IPS DF 6.9 (cell line): ENCODE results near the gene WNT2.

ENCODE experiments used
- DNase-seq: peaks from one replicate; pipeline ENCODE4 v3.0.0-alpha.2; 2013; ENCODE audit warnings: low read depth, low spot score
- H3K27ac ChIP-seq: one replicate; pipeline ENCODE4 v1.5.1; 2013; ENCODE audit warnings: low read length, control low read depth
- H3K27me3 ChIP-seq: 2 replicates; pipeline ENCODE4 v1.6.1; 2013; ENCODE audit warnings: mild to moderate bottlenecking, low read length; ENCODE audit not compliant: control insufficient read depth, insufficient read depth
- H3K36me3 ChIP-seq: 2 replicates; pipeline ENCODE4 v1.6.1; 2013; ENCODE audit warnings: low read length; ENCODE audit not compliant: control insufficient read depth, insufficient read depth
- H3K4me1 ChIP-seq: 2 replicates; pipeline ENCODE4 v1.6.1; 2013; ENCODE audit warnings: low read length; ENCODE audit not compliant: control insufficient read depth, insufficient read depth
- H3K4me3 ChIP-seq: 2 replicates; pipeline ENCODE4 v1.5.1; 2013; ENCODE audit warnings: mild to moderate bottlenecking, low read length
- H3K9me3 ChIP-seq: 2 replicates; pipeline ENCODE4 v1.6.1; 2013; ENCODE audit warnings: low read length, inconsistent platforms; ENCODE audit not compliant: control insufficient read depth, insufficient read depth
- WGBS: extraction: QIAGEN DNeasy Blood & Tissue Kit; methylation state at CpG from one replicate; pipeline ENCODE4 v1.1.7; 2013; ENCODE audit warnings: mixed read lengths, missing lambda C conversion rate; ENCODE audit not compliant: insufficient read length, insufficient coverage; 5-methylcytosine and 5-hydroxymethylcytosine counted together

Gene WNT2

GRCh38 chr7:117279931-117280557, 42.8 kb downstream of the WNT2 start:
- WGBS, result no CpG with 5 or more reads among the region's 12 CpGs
- no peak for DNase-seq
- H3K36me3 ChIP-seq, result no peaks in the 10 kb centered on the region
- H3K9me3 ChIP-seq, result no peaks in the 10 kb centered on the region
- no peaks in the 10 kb centered on the region for H3K27me3 ChIP-seq
- no peaks in the 10 kb centered on the region for H3K4me1 ChIP-seq
- H3K27ac ChIP-seq, result no peak overlapping the region
- no peak overlapping the region for H3K4me3 ChIP-seq

GRCh38 chr7:117279203-117279602, 43.7 kb downstream of the WNT2 start:
- Histone ChIP-seq H3K27me3 (no peaks in the 10 kb centered on the region), H3K27ac (no peak overlapping the region), H3K4me3 (no peak overlapping the region), H3K4me1 (no peaks in the 10 kb centered on the region), H3K9me3 (no peaks in the 10 kb centered on the region), H3K36me3 (no peaks in the 10 kb centered on the region)
- DNase-seq, result no peak
- WGBS, result no CpG with 5 or more reads among the region's 2 CpGs

- no peaks in the 10 kb centered on the region for H3K36me3 ChIP-seq
- no peak for DNase-seq
- H3K4me1 ChIP-seq, result no peaks in the 10 kb centered on the region
- WGBS, result no CpG with 5 or more reads among the region's 10 CpGs
- no peak overlapping the region for H3K27ac ChIP-seq
- H3K27me3 ChIP-seq, result no peaks in the 10 kb centered on the region
- no peak overlapping the region for H3K4me3 ChIP-seq
- H3K9me3 ChIP-seq, result no peaks in the 10 kb centered on the region
Observed at GRCh38 chr7:117278040-117278439, 44.8 kb downstream of the WNT2 start.

GRCh38 chr7:117277576-117277975, 45.3 kb downstream of the WNT2 start:
- no CpG with 5 or more reads among the region's 3 CpGs for WGBS
- no peak overlapping the region for H3K27ac ChIP-seq
- H3K4me1 ChIP-seq, result no peaks in the 10 kb centered on the region
- H3K36me3 ChIP-seq, result no peaks in the 10 kb centered on the region
- DNase-seq, result no peak
- no peak overlapping the region for H3K4me3 ChIP-seq
- H3K9me3 ChIP-seq, result no peaks in the 10 kb centered on the region
- no peaks in the 10 kb centered on the region for H3K27me3 ChIP-seq

- no peaks in the 10 kb centered on the region for H3K9me3 ChIP-seq
- no peak for DNase-seq
- H3K4me1 ChIP-seq, result no peaks in the 10 kb centered on the region
- H3K27ac ChIP-seq, result no peak overlapping the region
- WGBS, result no CpG with 5 or more reads among the region's 4 CpGs
- no peaks in the 10 kb centered on the region for H3K27me3 ChIP-seq
- H3K4me3 ChIP-seq, result no peak overlapping the region
- no peaks in the 10 kb centered on the region for H3K36me3 ChIP-seq
Observed at GRCh38 chr7:117274951-117275350, 47.9 kb downstream of the WNT2 start.

- Histone ChIP-seq H3K36me3 (no peaks in the 10 kb centered on the region), H3K27me3 (no peaks in the 10 kb centered on the region), H3K27ac (no peak overlapping the region), H3K4me3 (no peak overlapping the region), H3K9me3 (no peaks in the 10 kb centered on the region), H3K4me1 (no peaks in the 10 kb centered on the region)
- WGBS, result no CpG with 5 or more reads among the region's 11 CpGs
- DNase-seq, result no peak
Observed at GRCh38 chr7:117273814-117274225, 49.0 kb downstream of the WNT2 start.

- WGBS, result no CpG with 5 or more reads among the region's 2 CpGs
- H3K4me1 ChIP-seq, result no peaks in the 10 kb centered on the region
- H3K36me3 ChIP-seq, result no peaks in the 10 kb centered on the region
- H3K9me3 ChIP-seq, result no peaks in the 10 kb centered on the region
- DNase-seq, result no peak
- H3K27me3 ChIP-seq, result no peaks in the 10 kb centered on the region
- no peak overlapping the region for H3K4me3 ChIP-seq
- no peak overlapping the region for H3K27ac ChIP-seq
Observed at GRCh38 chr7:117273325-117273724, 49.5 kb downstream of the WNT2 start.

GRCh38 chr7:117272017-117272759, 50.7 kb downstream of the WNT2 start:
- no peaks in the 10 kb centered on the region for H3K4me1 ChIP-seq
- no CpG with 5 or more reads among the region's 2 CpGs for WGBS
- no peak overlapping the region for H3K27ac ChIP-seq
- H3K27me3 ChIP-seq, result no peaks in the 10 kb centered on the region
- DNase-seq, result no peak
- no peaks in the 10 kb centered on the region for H3K36me3 ChIP-seq
- H3K9me3 ChIP-seq, result no peaks in the 10 kb centered on the region
- H3K4me3 ChIP-seq, result no peak overlapping the region

- no CpG with 5 or more reads among the region's 3 CpGs for WGBS
- DNase-seq, result no peak
- Histone ChIP-seq H3K36me3 (no peaks in the 10 kb centered on the region), H3K4me1 (no peaks in the 10 kb centered on the region), H3K4me3 (no peak overlapping the region), H3K27me3 (no peaks in the 10 kb centered on the region), H3K27ac (no peak overlapping the region), H3K9me3 (no peaks in the 10 kb centered on the region)
Observed at GRCh38 chr7:117271566-117271965, 51.3 kb downstream of the WNT2 start.

GRCh38 chr7:117270371-117270770, 52.5 kb downstream of the WNT2 start:
- DNase-seq, result no peak
- Histone ChIP-seq H3K9me3 (no peaks in the 10 kb centered on the region), H3K4me3 (no peak overlapping the region), H3K27me3 (no peaks in the 10 kb centered on the region), H3K27ac (no peak overlapping the region), H3K4me1 (no peaks in the 10 kb centered on the region), H3K36me3 (no peaks in the 10 kb centered on the region)
- no CpG with 5 or more reads among the region's 9 CpGs for WGBS

- no peak for DNase-seq
- H3K9me3 ChIP-seq, result no peaks in the 10 kb centered on the region
- no CpG with 5 or more reads among the region's 3 CpGs for WGBS
- no peak overlapping the region for H3K4me3 ChIP-seq
- H3K4me1 ChIP-seq, result no peaks in the 10 kb centered on the region
- H3K27me3 ChIP-seq, result no peaks in the 10 kb centered on the region
- no peaks in the 10 kb centered on the region for H3K36me3 ChIP-seq
- no peak overlapping the region for H3K27ac ChIP-seq
Observed at GRCh38 chr7:117269886-117270285, 53.0 kb downstream of the WNT2 start.
